Measurements from ENCODE around the gene PPP1R18. TPM values are rescaled to one million over a fixed set of nuclear protein-coding genes. Genes with fewer than 3 reads are reported as not detected.

The PPP1R18 gene
- total RNA-seq, 1 donor from 2014 or later = 78.5 TPM

DNA sequence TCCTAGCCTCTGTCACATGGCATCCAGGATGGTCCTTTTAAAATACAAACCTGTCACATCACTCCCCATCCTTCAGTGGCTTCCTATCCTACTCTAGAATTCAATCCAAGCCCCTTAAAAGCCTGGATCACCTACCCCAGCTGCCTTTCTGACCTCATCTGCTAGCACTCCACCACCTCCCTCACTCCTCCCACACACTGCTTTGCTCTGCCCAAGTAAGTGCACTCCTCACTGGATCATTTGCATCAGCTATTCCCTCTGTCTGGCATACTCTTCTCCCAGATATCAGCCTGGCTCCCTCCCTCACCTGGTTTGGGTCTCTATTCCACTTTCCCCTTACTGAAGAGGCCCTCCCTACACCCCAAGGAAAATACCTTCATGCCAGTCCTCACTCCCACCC is 29.0 kb downstream of the PPP1R18 start:
- Histone ChIP-seq H3K27ac (no peak overlapping the region), H3K27me3 (ENCODE audit: low read depth) (no peaks in the 10 kb centered on the region), H3K9me3 (no peaks in the 10 kb centered on the region), H3K4me1 (no peaks in the 10 kb centered on the region), H3K36me3 (peaks cover 100% of the 10 kb centered on the region), H3K4me3 (no peak overlapping the region)
- intact Hi-C loops (cut with DNase I) = no loop called here
- DNase-seq (no peak), ATAC-seq (no peak)
- TF ChIP-seq CTCF (IDR thresholded peaks at IDR 0.05) = no peak

- TF ChIP-seq CTCF (IDR thresholded peaks at IDR 0.05) = no peak
- H3K4me1 ChIP-seq = no peaks in the 10 kb centered on the region
- peaks cover 100% of the 10 kb centered on the region for H3K36me3 ChIP-seq
- no peaks in the 10 kb centered on the region for H3K27me3 ChIP-seq (ENCODE audit: low read depth)
- intact Hi-C loops (cut with DNase I) = no loop called here
- no peak overlapping the region for H3K27ac ChIP-seq
- H3K9me3 ChIP-seq = no peaks in the 10 kb centered on the region
- peak; percentile 30 to 66 for ATAC-seq
- no peak overlapping the region for H3K4me3 ChIP-seq
- DNase-seq = peak; percentile 59
Measured at GRCh38 chr6:30656513-30656912, 29.9 kb downstream of the PPP1R18 start.

- intact Hi-C loops (cut with DNase I) = no loop called here
- ATAC-seq = no peak
Measured at GRCh38 chr6:30655743-30656094, 30.7 kb downstream of the PPP1R18 start.

GRCh38 chr6:30654798-30655742 is 31.4 kb downstream of the PPP1R18 start:
- ATAC-seq (no peak), DNase-seq (no peak)
- no peak for TF ChIP-seq CTCF (IDR thresholded peaks at IDR 0.05)
- Histone ChIP-seq H3K27me3 (ENCODE audit: low read depth) (no peaks in the 10 kb centered on the region), H3K36me3 (peaks cover 94% of the 10 kb centered on the region), H3K4me1 (no peaks in the 10 kb centered on the region), H3K9me3 (no peaks in the 10 kb centered on the region), H3K4me3 (no peak overlapping the region), H3K27ac (no peak overlapping the region)
- intact Hi-C loops (cut with DNase I) = no loop called here

More at GRCh38 chr6:30655743-30656094, 30.7 kb downstream of the PPP1R18 start:
- Histone ChIP-seq H3K36me3 (peaks cover 100% of the 10 kb centered on the region), H3K4me1 (no peaks in the 10 kb centered on the region), H3K9me3 (no peaks in the 10 kb centered on the region), H3K27me3 (ENCODE audit: low read depth) (no peaks in the 10 kb centered on the region), H3K27ac (no peak overlapping the region), H3K4me3 (no peak overlapping the region)
- DNase-seq = no peak
- no peak for TF ChIP-seq CTCF (IDR thresholded peaks at IDR 0.05)

DNA sequence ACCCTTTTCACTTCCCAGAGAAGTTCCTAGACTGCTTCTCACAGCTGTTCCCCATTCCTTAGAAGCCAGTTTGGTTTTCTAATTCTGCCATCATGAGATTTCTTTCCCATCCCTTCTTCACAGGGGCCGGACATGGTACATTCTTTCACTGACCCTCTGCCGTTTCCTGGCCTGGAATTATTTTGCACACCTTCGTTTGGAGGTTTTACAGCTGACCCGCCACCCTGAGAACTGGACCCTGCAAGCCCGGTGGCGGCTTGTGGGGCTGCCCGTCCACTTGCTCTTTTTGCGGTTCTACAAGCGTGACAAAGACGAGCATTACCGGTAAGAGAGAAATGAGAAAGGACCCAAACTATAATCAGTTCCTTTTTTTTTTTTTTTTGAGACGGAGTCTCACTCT is 35.3 kb downstream of the PPP1R18 start:
- Histone ChIP-seq H3K4me3 (no peak overlapping the region), H3K27me3 (ENCODE audit: low read depth) (no peaks in the 10 kb centered on the region), H3K4me1 (peaks cover 14% of the 10 kb centered on the region), H3K27ac (no peak overlapping the region), H3K36me3 (peaks cover 54% of the 10 kb centered on the region), H3K9me3 (no peaks in the 10 kb centered on the region)
- intact Hi-C loops (cut with DNase I) = no loop called here
- TF ChIP-seq CTCF (IDR thresholded peaks at IDR 0.05) = no peak
- ATAC-seq (no peak), DNase-seq (no peak)

All from lower lobe of right lung (tissue), 2 donors.